LNCAP (cell line): ENCODE results near the gene WDFY3.

Experiments used
- CTCF ChIP-seq: fragments of 450-650 bp; IDR thresholded peaks from 2 replicates; pipeline ENCODE4 v1.5.1; 2017; ENCODE audit warnings: mild to moderate bottlenecking

Gene WDFY3

GRCh38 chr4:84948056-84948455 is 18.4 kb downstream of the WDFY3 start:
- no peak for TF ChIP-seq CTCF

GRCh38 chr4:84944947-84945346 is 21.5 kb downstream of the WDFY3 start:
- no peak for TF ChIP-seq CTCF

GRCh38 chr4:84940960-84941359 is 25.5 kb downstream of the WDFY3 start:
- TF ChIP-seq CTCF, result no peak

GRCh38 chr4:84939113-84939512 is 27.4 kb downstream of the WDFY3 start:
- no peak for TF ChIP-seq CTCF

GRCh38 chr4:84938316-84938715 is 28.2 kb downstream of the WDFY3 start:
- TF ChIP-seq CTCF, result no peak

- no peak for TF ChIP-seq CTCF
Measured at GRCh38 chr4:84937381-84937977, 29.0 kb downstream of the WDFY3 start.

- no peak for TF ChIP-seq CTCF
Measured at GRCh38 chr4:84936123-84936522, 30.4 kb downstream of the WDFY3 start.

- no peak for TF ChIP-seq CTCF
Measured at GRCh38 chr4:84932462-84932861, 34.0 kb downstream of the WDFY3 start.
